ENCODE measurements around the gene CACYBP. TPM values are rescaled to one million over a fixed set of nuclear protein-coding genes. Genes with fewer than 3 reads are reported as not detected.

Gene CACYBP
- total RNA-seq, 1 donor from 2014 or later, result 107 TPM

Other genes with a start within 250 kb of the CACYBP start
- 17.7 and 19.1 TPM in 2 replicates for gene MRPS14, start 23.5 kb downstream of the CACYBP start, total RNA-seq
- not detected in 2 replicates for gene TNN, start 67.9 kb downstream of the CACYBP start, total RNA-seq
- gene KIAA0040, start 192.8 kb downstream of the CACYBP start, total RNA-seq, result not detected in 2 replicates